NCI-H1105 (cell line): ENCODE data around the gene CACHD1.
A peak's percentile ranks its signal among the peaks of the same experiment; 100 is the strongest.

ENCODE experiments used
- DNase-seq: peaks from one replicate; lab custom pipeline; 2025; lab: John Stamatoyannopoulos, UW

CACHD1 gene

DNA sequence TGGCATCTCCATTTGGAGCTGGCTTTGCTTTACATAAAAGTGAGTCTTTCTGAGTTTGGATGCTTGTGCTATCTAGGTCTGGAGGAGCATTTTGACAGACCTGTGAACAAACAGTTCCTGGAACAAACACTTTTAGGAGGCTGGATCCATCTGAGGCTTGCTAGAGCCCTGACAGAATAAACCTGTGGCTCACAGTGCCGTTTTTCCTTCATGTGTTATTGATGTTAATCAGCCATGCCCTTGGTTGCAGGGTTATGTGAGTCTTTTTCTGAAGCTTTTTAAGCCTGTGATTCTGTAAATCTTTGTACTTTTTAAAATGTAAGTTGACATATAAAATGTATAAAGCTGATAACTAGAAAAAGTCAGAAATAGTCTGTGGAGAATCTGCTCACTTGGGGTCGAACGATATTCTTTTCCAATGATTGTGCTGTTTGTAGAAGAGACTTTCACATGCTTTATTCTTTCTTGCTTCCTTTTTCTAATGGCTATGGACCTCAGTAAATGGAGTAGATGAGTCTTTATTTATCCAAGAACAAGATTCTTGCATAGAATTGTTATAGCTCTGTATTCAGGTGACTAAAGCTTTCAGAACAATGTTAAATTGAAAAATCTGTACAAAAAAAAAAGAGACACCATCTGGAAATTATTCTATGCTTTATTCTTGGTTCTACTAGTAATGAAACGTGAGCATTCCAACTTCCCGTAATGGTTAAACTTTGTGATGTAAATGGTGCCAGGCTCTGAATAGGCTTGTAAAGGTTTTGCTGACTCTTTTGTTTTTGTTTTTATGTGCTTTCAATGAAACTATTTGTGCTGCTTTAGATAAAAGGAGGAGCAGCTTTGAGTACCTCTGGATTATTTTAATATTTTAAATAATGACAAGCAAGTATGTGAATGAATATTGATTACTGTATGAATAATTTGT, 53.7 kb downstream of the CACHD1 start:
- no peak for DNase-seq

DNA sequence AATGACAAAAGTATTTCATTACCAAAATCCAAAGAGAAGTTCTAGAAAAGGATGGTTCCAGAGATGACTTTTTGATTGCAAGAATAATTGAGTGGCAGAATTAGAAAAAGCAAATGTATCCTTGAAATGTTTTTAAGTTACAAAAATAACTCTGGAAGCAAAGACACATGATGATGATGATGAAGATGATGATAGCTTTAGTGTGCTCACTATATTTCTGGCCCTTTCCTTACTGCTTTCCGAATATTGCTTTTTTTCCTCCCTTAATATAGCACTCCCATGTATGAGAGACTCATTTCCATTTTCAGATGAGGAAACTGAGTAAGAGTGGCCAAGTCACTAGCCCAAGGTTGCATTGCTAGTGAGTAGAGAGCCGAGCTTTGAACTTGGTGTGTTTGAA, 54.7 kb downstream of the CACHD1 start:
- DNase-seq, result no peak

DNA sequence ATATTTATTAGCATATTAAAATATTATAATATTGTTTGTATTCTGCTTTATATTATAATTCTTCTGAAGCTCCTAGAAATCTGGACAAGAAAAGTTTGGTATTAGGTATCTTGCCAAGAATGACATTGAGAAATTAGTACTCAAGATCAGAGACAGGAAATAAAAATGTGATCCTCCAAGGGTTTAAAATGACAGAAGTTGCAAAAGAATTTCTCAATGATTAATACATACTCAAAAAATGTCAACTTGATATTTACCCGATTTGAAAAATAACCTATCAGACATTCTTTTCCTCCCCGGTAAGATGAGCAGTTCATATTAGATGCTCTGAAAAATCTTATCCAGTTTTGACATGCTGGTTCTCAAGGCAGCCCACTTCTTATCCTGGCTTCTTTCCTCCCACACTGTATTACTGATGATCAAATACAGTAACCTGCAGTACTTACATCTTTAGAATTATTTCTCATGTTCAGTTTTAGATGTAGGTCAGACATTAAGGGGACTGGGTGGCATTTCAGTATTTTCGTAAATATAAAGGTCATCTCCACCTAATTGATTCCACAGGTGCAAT, 55.3 kb downstream of the CACHD1 start:
- DNase-seq, result no peak

DNA sequence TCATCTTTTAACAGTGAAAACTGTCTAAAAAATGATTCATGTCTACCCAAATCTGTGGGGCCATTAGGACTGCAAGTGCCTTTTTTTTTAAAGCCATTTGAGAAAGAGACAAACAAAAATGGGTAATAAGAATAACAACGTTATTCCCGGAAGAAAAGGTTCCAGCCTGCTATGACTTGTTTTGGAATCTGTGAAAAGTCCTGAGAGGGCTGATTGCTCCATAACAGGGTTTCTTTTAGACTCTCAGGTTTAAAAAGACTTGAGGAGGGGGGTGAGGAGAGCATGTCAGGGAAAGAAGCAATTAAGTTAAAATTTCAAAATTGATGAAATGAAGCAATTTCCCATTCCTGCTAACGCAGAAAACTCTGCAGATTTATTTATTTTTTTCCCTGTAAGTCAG, 56.4 kb downstream of the CACHD1 start:
- DNase-seq, result no peak

DNA sequence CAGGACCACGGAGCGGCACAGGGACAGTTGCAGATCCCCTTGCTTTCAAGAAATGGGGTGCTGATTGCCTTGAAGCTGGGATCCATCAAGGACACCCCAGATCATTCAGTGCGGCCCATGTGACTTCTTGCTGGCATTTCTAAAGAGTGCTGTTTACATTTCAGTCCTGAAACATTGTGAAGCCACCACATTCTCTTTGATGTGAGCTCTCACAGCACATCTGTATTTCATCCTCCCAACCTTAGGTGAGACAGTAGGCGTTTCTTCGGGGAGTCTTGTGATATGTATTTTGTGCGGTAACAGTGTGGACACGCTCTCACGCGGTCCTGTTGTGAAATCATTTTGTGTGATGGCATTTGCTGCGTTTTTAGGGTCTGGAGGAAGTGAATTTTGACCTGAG, 57.2 kb downstream of the CACHD1 start:
- DNase-seq, result no peak

DNA sequence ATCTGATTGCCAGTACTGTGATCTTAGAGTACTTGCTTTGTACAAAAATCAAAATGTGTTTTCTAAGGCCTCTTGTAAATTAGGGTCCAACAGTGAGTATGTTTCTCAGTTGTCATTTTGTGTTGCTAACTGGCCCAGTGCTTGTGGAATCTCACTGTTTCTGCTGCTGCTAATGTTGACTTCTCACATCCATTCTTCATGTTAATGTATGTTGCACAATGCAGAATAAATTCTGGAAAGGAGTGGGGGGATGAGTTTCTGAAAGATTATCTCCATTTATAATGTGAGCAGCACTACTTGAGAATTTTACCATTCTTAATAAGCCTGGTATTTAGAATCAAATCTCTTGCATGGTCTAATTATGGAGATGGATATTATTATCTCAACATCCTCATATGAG, 57.9 kb downstream of the CACHD1 start:
- no peak for DNase-seq

DNA sequence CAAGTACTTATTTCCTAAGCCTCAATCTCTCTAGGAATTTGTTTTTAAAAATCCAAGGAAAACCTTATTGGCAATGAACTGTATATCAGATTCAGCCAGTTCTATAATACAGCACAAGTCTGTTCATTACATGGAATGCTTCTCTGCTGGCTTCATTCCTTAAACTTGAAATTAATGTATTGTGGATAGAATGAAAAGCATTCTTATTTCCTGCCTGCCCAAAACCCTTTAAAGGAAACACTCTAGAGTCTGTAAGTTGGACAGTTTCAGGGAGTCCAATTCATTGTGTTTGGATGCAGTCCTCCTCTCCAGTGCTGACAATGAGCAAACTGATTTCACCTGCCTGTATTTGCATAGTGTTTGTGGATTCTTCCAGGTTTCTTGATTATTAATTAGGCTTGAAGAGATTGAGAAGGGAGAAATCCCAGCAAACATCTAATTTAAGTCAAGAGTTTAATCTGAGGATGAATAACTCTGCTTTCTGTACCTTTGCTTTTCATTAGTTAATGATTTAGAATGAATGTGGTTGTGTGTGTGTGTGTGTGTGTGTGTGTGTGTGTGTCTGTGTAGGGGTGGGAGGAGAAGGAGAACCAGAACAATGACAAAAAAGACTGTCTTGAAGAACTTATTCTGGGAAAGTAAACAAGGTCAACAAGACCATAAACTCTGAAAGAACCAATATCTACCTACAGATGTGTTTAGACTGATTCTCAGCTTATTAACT, 61.2 kb downstream of the CACHD1 start:
- no peak for DNase-seq

DNA sequence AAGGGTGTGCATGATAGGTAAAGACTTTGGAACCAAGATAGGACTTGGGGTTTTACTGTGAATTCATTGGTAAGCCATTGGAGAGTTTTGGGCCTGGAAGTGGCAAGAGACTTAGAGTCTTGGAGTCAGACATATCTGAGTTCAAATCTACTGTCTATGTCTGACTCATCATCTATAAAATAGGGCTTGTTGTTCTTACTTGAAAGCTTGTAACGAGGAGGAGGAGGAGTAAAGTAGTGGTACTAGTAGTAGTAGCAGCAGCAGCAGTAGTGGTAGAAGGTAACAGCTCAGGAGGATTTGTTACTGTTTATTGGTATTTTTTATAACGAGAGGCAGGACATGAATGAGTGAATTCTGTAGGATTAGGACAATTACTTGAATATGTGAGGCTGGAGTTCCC, 62.7 kb downstream of the CACHD1 start:
- no peak for DNase-seq

DNA sequence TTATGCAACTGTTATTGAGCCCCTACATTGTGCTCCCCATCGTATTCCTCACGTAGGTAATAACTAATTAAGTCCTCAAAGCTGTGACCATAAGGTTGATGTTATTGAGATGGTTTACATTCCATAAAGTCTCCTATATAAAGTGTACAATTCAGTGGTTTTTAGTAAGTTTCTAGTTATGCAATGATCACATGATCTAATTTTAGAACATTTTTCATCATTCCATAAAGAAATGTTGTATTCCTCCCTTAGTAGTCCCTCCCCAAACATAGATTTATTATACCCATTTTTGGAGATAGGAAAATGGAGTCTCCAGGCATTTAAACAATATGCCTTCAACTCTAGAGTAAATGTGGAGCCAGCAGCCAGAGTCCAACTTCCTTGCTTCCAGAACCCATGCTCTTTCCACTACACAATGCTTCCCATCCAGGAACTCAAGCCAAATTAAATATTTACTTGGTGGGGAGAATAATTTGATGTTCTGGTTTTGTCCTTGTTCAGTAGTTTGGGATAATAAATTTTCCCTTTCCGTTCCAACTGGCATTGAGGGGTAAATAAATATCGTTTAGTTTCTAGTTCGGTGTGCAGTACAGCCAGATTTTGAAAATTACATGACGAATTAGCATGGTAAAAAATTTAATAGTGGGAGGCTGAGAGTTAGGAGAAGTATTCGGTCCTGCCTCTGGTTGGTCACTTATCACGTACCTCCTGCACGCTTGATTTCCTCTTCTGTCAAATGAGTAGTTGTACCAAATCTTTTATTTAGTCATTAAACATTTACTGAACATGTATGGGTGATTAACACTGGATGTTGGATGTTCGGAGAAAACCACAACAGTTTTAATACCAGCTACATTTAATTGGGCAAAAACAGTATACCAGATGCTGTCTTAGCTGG, 66.3 kb downstream of the CACHD1 start:
- peak; percentile 58 for DNase-seq

DNA sequence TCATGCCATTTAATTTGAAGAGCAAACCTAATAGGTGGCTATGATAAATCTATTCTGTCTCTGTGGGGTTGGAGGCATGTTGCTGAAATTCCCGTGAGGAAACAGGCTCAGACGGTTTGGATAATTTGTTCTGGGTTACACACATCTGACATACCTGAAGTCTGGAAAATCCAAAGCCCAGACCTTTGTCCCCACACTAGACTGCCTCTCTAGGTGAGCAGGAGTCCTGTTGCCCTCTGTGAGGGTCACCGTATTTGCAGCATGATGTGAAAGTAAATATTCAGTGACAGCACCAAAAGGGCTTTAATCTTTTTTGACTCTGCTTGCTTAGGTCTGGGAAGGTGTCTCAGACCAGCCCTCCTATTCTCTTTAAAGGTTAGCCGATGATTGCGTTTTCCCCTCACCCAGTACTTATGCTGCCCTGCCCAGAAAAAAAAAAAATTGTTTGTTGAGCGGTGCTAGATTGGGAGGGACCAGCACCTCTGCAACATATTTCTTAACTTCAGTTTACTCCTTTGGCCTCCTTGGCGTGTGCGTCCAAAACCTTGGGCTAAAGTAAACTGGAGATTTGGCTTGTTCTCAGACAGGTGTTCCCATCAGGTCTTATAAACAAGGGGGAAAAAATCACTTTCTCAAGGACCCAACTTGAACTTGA, 67.0 kb downstream of the CACHD1 start:
- no peak for DNase-seq

DNA sequence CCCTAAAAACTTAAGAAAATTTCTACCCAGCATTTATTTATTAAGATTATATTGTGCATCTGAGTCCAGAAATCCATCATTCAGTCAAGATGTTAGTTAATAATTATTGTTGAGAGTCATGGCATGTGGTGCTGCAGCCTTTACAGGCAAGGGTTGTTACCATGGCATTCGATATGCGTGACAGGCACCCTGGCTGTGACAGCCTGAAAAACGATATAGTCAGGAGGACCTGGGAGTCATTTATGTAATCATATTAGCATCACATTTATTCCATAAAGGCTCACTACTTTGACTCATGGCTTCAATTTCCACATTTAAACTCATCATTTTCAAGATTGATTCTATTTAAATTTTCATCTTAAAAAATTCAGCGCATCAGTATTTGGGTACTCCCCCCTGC, 68.0 kb downstream of the CACHD1 start:
- DNase-seq, result no peak

DNA sequence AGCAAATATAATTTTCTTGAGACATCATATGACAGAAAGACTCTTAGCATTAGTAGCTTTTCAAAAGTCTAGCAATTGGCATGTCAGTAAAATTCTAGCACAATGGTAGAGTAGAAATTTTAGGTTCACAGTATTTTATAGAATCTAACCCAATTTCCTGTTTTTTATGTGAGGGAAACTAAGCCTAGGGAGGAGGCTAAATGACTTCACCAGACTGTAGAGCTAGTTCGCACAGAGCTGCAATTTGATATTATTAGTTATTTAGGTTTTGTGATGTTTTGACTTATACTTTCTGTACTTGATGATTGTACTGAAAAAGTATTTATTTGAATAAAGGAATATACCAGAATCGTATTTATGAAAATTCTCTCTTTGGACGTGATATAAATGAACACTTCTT, 68.5 kb downstream of the CACHD1 start:
- no peak for DNase-seq

DNA sequence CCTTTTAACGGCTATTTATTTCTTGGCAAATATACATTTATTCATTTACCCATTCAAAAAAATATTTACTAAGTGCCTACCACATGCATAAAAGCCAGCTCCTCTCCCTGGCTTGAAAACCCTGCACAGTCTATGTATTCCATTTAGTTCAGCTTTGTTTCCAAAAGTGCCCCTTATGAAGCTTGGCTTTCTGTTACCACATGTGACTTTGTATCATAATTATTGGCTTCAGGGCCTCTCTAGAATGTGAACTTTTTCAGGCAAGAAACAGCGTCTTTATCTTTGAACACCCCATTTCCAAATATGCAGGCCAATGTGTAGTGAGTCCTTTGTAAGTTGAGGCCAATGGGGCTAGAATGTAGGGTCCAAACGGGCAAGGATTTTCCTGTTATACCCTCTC, 69.4 kb downstream of the CACHD1 start:
- DNase-seq, result no peak

DNA sequence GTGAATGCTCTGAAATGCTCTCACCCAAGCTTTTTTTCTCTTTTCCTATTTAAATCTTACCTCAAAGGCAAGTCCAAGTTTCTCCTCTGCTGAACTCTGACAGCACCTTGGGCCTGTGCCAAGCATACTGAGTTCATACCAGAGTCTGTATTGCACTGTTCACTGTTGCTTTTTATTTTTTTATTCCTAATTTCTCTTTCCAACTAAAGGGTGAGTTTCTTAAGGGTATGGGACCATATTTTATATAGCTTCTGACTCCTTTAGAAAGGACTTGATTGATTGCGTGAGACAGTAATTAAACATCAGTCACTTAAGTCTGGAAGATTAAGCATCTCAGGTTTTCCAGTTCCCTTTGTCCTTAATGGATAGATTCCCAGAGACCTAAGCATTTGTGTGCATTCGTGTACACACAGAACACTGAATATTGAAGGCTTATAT, 69.9 kb downstream of the CACHD1 start:
- DNase-seq, result peak; percentile 25

DNA sequence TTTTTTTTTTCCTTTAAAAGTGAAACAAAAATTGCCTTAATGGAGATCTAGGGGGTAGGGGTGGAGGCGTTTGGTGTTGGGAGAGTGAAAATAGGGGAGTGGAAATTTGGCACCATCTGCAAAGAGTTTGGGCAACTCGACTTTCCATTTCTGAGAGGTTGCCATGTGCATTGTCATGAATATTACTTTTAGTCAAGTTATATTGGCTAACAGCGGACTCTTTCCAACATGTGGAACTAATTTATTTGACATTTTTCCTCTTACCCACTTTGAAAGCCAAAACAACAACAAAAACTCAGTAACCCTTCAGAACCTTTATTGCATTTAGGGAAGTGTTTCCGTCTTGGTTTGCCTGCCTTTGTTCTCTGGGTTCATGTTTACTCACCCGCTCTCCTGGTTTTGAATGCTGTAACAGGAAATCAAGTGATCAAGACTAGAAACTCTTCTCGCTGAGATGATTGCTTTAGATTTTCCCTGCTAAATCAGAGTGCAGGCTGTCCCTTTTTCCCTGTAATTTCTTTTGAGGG, 70.4 kb downstream of the CACHD1 start:
- DNase-seq, result no peak

DNA sequence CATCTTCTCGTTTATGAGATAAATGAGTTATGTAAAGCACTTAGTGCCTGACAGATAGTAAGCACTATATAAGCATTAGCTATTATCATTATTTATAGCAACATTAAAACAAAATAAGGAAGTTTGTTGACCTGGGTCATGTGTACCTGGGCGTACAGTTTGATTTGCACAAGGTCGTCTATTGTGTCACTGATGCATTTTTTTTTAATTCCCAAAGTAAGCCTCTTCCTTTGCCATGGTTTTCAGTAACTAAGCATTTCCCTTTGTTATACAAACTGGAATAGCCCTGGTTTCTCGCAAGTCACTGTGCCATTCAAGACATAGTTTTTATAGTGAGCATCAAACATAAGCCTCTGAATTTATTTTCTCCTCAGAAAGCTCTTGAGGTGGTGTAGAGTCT, 72.2 kb downstream of the CACHD1 start:
- no peak for DNase-seq

DNA sequence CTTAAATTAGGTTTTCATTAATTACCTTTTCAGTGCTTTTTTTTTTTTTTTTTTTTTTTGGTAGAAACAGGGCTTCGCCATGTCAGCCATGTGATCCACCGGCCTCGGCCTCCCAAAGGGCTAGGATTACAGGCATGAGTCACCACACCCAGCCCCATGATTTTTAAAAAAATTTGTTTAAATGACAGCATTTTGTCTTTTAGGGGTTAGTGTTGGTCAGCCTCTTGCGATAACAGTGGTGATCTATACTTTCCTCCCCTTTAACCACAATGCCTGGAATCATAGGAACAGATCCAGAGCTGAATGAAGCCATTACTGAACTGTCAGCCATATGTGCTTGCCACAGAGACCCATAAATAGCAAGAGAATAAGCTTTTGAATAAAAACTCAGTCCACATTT, 73.9 kb downstream of the CACHD1 start:
- DNase-seq, result no peak

DNA sequence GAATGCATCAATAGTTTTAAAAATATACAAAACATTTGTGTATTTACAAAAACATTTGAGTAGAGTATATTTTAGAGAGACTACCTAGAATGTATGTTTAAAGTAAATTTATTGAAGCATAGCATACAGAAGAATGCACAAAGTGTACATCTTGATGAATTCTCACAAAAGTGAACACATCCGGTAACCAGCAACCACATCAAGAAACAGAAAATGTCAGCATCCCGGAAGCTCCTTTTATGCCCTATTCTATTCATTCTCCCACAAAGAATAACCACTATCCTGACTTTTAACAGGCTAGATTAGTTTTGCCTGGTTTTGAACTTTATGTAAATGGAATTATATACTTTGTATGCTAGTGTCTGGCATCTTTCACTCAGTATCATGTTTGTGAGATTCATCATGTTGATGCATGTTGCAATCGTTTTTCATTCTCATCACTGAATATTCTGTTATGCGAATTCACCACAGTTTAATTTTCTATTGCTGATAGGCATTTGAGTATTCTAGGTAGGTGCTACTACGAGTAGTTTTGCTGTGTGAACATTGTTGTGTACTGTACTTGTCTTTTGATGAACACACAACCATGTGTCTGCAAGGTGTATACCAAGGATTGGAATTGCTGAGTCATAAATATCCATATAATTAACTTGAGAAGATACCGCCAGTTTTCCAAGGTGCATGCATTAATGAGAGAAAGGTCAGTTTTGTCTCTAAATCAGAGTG, 75.4 kb downstream of the CACHD1 start:
- no peak for DNase-seq

DNA sequence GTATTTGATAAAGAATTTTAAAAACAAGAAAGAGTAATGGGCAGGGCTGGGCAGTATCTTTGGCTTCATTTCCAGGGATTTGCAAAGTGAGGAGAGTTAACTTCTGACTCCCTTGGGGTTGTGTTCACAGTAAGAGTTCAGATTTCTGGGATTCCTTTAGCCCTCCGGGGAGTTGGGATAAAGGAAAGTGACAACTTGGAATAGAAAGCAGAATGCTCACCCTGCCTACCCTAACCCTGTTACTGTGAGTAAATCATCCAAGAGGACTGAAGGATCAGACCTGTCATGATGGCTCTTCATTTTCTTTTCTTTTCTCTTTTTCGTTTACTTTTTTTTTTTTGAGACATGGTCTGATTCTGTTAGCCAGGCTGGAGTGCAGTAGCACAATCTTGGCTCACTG, 76.1 kb downstream of the CACHD1 start:
- no peak for DNase-seq

DNA sequence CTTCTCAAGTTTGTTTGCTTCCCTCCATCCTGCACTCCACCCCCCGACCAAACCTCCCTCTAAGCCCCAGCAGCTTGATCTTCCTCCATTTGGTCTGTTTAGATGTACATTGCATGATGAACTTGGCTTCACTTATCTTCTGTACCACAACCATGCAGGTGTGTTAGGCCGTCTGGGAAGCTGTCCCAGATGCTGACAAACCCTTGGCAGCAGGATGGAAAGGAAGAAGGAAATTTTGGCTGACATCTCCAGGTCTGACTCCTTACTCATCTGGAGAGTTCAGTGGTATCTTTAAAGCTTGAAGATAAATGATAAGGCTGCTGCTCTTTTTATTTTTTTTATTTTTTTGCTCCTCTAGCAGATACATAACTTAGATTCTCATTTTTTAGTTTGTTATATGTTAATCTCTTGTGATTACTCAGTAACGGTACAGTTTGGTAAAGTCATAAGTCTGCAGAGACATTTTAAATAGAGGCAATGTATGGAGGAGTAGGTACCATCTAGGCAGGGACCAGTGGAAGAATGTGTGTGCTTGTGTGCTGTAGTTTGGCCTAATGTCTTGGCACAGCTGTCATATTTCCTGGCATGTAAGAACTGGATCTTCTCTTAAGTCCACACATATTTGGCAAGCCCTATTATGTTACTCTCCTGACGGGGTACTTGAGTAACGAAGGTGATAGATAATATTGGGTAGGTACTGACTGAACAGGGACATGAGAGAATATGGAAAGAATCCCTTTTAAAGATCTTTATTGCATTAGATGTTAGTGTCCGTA, 79.7 kb downstream of the CACHD1 start:
- DNase-seq, result no peak
